CD4-positive, alpha-beta T cell treated with Interleukin-17A for 4 hours (primary cell): ENCODE results near the gene UBAC1.
"Not testable (repeated sequence)": the region's sequence is repeated elsewhere in the genome, so short reads cannot be mapped to it uniquely, and the experiment has no call there.

Experiments used
- DNase-seq: peaks from one replicate; pipeline ENCODE4 v3.0.0-alpha.2; 2020; ENCODE audit warnings: mixed read lengths

Gene UBAC1

DNA sequence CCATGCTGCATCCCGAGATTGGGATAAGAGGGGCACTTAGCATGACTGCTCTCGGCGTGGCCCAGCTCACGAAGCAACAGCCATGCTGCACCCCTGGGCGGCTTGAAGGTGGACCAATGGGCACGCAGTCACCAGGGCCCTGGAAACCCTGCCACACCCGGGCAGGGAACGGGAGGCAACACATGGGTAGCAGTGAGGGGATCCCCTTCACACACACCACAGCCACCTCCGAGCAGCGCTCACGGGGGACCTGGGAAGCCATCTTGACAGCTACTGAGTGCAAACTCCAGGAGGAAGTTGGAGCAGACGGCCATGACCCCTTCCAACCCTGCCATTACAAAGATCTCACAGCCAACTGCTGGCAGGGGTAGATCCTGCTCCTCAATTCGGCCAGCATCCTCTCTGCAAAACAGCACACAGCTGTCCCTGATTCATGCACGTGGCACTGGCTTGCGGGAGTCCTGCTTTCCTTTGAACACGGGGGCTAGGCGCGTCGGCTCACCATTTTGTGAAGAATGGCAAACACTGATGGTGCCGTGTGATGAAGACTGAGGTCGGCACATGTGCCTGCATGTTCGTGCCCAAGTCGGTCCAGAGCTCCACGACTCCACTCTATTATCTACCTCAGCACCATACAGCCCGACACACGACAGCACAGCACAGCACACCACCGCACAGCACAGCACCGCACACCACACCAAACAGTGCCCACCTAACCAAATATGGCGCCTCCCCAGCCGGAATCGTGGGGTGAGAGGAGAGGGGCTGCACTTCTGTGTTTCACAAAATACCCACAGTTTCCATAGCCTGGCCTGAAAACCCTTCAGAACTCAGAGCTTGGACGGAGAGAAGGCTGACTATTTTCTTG is 5.0 kb downstream of the UBAC1 start:
- no peak for DNase-seq

DNA sequence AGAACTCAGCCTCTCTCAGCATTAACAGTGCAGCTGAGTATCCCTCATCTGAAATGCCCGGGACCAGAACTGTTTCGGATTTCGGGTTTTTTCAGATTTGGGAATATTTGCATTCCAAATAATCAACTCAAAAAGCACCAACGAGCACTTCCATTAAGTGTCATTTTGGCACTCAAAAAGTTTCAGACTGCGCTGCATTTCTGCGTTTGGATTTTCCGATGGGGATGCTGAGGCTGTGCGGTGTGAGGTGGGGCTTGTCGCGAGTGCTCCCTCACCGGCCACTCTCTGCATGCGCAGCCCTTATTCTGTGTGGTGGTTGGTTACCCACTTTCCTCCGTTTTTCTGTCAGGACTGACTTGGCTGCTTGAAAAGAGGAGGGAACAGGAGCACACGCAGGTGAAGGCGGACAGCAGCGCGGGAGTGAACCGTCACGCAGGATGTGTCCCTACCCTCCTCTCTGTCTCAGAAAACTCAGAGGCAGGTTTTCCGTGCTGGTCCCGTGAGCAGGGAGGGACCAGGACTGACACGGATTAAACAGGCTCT is 8.4 kb downstream of the UBAC1 start:
- no peak for DNase-seq

DNA sequence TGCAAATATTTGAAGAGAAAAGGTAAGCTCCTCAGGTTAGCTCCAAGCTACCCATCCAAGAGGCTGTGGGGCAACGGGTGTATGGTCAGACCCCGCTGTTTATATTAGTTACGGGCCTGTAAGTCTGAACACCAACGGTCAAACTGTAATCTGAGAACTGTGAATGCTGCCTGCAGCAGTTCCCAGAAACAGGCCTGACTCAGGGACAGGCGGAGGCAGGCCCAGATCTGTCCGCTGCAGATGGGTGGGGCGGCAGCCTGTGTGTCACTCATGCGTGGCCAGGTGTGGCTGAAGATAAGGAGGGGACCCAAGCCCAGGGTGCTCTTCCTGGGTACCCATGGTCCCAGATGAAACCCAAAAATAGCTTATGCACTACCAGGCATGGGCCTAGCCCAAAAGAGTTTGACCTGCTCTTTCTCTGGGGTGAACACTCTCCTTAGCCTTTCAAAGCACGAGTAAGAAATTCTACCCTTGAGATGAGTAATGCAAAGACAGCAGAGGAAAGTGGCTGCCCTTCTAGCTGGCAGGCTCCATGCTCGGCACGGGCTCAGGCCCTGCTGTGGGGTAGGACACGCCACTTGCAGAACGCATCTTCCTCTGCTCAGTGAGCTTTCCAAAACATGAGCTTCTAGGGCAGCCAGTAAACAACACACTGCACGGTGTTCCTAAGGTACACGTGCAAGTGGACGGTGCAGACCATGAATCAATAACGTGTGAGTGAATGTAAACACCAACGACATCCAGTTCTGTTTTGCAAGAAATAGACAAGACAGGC is 9.1 kb downstream of the UBAC1 start:
- DNase-seq, result no peak

DNA sequence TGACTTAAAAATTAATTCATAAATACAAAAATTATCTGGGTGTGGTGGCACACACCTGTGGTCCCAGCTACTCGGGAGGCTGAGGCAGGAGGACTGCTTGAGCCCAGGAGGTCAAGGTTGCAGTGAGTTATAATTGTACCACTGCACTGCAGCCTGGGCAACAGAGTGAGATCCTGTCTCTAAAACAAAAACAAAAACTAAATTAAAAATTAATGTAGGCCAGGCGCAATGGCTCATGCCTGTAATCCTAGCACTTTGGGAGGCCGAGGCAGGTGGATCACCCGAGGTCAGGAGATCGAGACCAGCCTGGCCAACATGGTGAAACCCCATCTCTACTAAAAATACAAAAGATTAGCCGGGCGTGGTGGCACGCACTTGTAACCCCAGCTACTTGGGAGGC is 9.9 kb downstream of the UBAC1 start:
- not testable (repeated sequence) for DNase-seq

DNA sequence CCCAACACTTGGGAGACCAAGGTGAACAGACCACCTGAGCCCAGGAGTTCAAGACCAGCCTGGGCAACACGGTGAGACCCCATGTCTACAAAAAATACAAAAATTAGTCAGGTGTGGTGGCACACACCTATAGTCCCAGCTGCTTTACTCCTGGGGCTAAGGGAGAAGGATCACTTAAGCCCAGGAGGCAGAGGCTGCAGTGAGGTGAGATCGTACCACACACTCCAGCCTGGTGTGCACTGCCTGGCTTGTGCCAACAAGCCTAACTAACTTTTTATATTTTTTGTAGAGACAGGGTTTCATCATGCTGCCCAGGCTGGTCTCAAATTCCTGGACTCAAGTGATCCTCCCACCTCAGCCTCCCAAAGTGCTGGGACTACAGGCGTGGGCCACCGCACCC is 10.3 kb downstream of the UBAC1 start:
- DNase-seq, result not testable (repeated sequence)

DNA sequence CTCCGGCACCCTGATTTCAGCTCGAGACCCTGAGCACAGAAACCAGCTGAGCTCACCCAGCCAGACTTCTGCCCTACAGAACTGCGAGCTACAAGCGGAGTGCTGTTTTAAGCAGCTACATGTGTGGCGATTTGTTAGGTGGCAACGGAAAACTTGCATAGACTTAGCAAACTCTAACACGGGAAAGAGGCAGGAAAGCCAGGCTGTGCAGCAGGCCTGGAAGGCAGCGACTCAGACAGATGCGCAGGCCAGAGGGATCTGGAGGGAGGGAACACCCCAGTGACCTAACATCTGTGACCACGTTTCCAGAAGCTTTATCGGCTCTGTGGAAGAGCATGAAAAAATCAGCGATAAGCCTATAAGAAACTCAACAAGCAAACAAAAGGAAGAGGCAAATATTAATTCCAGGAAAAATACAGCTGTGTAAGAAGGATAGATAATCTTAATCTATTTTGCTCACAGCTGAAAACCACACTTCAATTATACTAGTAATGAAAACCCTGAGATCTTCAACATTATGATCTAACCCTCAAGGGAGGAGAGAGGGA is 11.0 kb downstream of the UBAC1 start:
- DNase-seq, result no peak

DNA sequence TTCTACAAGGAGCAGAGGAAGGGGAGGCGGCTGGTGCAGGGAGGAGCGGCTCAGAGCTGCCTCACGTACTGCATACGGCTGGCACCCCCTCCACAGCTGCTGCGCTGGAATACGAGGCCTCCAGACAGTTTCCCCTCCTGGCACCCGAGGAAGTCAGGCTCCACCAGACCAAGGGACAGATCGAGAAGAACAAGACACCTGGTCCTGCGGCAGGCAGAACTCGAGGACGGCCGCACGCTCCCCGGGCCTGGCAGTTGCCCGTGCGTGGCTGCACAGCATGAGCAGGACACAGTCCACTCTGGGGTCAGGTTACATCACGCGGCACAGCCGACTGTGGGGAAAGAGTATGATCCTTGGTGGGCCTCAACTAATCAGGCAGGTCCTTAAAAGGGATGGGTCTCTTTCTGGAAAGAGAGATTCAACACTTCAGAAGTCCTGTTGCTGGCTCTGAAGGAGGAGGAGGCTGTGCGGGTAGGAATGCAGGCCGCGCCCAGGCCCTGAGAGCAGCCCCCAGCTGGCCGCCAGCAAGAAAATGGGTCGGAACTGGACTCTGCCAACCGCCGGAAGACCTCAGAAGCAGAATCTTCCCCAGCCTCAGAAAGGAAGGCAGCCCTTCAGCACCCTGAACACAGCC is 11.6 kb downstream of the UBAC1 start:
- no peak for DNase-seq

DNA sequence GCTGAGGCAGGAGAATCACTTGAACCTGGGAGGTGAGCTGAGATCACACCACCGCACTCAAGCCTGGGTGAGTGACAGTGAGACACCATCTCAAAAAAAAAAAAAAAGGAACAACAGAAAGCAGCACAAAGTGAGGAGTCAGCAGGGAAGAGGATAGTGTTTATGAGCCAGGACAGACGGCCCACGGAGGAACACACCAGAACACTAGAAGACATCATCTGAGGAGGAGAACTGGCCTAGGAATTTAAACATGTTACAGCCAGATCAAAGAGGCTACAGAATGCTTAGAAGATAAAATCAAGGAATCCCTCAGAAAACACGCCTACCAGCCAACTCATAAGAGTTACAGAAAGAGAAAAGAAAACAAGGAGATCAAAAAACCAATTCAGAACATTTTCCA is 12.2 kb downstream of the UBAC1 start:
- DNase-seq, result no peak

DNA sequence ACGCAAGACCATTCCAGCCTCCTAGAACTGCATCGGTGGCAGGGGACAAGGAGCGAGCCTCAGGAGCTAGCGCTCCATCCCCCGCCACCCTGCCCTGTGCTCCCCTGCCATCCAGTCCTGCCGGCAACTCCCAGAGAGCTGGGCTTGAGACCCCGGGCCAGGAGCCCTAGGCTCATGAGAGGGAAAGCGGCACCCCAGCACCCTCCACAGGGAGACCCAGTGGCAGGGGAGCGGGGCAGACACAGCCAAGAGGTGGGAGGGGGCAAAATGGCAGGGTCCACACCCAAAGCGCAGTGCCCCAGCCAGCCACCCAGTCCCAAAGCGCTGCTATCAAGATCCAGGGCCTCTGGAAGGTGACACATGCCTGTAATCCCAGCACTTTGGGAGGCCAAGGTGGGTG is 12.7 kb downstream of the UBAC1 start:
- DNase-seq, result no peak

DNA sequence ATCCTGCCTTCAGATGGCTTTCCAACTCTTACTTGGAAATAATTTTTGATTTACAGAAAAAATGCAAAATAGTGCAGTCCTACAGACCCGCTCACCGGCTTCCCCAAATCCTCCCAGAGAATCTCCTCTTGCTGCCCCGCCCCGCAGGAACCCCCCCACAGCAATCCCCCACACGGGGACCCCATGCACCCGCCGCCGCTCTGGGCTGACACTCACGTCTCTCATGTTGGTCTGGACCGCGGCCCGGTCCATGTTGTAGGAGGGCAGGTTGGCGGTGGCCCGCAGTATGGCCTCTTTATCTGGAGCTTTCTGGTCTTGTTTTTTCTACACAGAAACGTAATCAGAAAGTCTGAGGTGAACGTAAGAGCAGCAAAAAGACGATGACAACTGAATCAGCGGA is 13.6 kb downstream of the UBAC1 start:
- DNase-seq, result no peak

DNA sequence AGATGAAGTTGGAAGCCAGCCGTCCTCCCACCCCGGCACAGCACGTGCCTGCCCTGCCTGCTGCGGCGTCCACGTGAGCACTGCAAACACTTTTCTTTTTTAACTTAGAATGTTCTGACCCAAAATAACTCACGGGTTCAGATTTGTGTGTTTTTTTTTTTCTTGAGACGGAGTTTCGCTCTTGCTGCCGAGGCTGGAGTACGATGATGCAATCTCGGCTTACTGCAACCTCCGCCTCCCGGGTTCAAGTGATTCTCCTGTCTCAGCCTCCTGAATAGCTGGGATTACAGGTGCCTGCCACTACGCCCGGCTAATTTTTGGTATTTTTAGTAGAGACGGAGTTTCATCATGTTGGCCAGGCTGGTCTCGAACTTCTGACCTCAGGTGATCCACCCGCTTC is 14.1 kb downstream of the UBAC1 start:
- not testable (repeated sequence) for DNase-seq

DNA sequence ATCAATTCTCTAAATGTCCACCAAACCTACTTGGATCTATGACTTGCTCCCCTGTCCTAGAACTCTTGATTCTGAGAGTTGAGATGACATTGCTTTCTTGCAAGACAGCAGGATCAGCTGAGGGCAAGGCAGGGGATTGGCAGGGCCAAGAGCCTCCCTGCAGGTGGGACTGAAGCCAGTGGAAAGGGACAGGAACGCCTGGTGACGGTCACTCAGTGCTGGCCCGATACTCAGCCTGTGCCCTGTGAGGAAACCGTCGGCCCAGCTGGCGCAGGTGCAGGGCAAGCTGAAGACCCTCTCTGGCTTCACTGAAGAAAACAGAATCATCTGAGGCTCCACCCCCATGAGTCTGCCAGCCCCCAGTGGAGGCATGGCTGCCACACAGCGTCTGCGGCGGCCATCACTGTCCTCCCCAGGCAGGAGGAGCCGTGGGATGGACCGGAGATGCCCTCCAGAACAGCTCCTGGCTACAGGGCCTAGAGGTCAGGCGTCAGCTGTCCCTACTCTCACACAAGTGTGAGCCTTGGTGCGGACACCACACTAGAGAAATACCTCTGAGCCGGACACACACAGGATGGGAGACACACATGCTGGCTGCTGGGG is 14.7 kb downstream of the UBAC1 start:
- no peak for DNase-seq

DNA sequence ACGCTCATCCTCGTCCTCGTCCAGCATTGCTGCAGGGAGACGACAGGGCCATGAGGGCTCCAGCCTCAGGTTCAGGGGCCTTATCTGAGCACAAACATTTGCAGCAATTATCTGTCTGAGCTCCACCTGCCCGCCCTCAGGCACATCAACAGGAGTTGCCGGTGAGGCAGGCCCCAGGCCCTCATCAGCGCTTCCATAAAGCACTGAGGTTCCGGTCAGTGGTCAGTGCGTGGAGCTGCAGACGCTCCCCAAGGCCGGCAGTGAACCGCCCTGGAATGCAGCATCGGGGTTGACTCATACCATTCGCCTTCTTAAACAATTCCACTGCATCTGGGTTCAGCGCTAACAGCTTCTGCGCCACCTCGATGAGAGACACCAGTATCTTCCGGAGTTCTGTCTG is 15.2 kb downstream of the UBAC1 start:
- no peak for DNase-seq

DNA sequence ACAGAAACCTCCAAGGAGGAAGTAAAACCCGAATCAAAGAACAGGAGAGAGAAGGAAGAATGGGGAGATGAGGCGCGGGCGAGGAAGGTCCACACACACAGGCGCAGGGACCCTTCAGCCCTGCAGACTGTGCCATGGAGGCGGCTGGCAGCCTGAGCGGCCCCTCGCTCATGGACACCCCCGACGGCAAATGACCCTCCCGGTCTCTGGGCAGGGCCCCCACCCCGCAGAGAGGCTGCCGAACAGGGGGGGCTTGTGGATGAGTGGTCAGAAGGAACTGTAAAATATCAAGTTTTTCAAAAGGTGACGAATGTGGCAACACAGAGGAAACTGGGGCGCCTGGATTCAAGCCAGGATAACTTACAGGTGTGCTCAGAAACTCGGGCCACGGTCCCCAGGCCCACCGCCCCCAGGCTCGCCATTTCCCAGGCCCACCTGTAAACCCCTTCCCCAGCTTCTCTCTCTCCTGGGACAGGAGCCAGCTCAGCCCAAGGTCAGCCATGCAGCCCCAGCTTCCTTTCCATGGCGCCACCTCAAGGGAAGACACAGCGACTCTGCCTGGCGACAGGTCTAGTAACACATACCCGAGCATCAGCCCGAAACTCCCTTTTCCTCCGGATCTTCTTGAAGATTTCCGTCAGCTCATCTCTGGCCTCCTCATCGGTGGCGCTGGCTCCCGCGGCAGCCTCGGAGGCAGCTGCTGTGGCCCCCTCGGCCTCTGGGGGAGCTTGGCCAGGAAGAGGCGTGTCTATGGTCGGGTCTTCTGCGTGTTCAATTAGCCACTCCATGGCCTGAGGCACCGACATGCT is 16.5 kb downstream of the UBAC1 start:
- DNase-seq, result no peak

DNA sequence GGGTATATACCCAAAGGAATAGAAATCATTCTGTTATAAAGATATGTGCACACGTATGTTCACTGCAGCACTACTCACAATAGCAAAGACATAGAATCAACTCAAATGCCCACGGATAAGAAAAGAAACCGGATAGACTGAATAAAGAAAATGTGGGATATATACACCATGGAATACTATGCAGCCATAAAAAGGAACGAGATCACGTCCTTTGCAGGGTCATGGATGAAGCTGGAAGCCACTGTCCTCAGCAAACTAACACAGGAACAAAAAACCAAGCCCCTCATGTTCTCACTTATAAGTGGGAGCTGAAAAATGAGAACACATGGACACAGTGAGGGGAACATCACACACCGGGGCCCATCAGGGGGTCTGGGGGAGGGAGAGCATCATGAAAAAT is 17.6 kb downstream of the UBAC1 start:
- DNase-seq, result not testable (repeated sequence)

DNA sequence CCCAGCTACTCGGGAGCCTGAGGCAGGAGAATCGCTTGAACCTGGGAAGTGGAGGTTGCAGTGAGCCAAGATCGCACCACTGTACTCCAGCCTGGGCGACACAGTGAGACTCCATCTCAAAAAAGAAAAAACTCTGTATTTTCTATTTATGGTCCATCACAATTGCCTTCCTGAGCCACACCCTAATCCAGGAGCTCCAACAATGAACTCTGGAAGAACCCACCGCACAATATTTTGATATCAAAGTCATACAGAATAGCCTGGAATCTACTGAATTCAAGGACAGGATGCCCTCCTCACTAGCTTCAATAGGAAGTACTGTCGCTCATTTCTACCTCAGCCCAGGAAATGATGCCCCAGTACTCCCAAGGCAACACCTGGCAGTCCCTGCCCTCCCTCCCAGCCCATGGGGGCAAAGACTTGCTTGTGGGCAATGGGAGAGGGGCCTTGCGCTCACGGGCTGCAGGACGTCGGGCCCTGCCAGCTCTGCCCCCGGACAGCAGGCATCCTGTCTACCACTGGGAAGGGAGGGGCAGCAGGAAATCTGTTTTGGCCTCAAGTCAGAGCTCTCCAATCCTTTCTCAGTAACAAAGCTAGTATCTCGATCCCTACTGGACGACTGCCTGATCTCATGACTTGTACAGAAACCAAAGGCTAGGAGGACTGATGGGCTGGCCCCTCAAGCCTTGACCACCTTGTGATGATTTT is 19.7 kb downstream of the UBAC1 start:
- DNase-seq, result no peak

DNA sequence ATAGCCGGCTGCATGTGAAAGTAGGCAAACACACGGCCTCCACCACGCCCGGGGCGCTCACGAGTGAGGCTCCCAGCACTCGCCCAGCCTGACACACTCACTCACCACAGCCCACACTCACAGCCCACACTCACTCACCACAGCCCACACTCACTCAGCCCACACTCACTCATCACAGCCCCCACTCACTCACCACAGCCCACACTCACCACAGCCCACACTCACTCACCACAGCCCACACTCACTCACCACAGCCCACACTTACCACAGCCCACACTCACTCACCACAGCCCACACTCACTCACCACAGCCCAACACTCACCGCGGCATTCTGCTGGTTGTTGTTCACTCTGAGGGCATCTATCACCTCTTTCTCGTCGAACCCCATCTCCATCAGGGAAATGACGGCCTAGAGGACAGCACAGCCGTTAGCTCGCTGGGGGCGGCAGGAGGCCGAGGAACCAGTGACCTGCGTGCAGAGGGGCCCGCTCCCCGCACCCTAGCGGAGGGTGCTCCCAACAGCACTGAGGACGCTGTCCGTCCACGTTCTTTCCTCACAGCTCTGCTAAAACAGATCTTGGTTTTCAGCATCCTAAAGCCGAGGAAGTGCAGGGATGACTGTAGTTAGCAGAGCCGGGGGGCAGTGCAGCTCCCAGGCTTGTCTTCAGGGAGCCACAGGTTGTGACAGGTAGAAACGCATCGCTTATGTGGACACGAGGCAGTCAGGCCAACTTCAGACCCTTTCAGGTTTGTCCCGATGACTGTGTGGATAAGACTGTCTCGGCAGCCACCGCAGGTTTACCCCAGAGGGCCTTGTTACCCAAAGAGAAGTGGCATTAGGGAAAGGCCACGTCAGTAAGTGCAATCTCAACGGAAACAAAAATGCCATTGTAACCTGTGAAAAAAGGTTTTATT is 21.6 kb downstream of the UBAC1 start:
- peak; percentile 20 for DNase-seq

DNA sequence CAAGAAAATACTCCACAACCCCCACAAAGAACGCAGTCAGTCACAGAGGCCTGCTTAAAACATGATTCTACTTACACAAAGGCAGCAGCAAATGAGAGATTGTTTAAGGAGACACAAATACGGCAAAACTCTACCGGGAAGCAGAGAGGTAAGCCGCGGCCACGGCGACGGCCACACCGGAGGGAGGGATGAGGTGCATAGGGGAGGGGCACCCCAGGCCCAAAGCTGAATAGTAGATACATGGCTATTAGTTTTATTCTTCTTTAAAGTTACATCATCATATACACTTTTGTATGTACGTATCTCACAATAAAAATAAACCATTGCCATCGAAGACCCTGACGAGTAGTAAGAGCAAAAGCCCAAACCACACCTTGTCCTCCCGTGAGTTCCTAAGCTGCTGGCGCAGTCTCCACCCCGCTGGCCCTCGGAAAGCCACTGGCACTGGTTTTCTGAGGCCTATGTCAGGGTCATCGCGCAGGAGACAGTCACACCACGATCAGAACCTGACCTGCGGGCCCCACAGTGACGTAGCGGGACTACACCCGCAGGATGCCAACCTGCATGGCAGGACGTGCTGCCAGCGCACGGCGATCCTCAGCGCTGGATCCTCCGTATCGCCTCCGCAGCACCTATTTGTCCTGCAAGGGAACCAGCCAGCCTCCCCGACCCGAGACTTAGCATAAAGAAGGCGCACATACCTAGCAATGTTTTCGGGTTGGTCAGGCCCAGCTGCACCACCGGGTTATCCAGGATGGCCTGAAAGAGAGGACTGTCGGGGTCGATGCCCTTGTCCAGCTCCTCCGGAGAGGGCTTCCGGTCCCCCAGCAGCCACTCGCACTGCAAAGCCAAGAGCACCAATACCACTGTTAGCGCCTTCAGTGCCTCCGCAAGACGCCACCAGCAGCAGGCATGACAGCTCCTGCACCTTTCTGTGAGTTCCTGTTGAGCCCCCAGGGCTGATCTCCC is 23.4 kb downstream of the UBAC1 start:
- no peak for DNase-seq

DNA sequence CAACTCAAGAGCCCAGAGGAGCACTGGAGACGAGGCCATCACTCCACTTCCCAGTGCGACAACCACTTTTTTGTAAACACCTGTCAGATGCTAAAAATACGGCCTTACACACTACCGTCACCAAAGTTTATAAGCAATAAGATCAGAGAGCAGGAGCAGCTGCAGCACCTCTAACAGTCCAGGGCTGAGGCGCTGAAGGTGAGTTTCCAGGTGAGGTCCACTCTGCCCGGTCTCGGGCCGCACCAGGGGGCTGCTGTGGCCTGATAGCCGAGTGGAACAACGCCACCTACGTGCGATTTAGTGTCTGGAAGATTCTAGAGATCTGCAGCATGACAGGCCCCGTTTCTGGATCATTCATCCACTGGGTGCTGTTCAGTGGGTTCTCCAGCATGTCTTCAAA is 28.1 kb downstream of the UBAC1 start:
- no peak for DNase-seq
